SJCRH30 (cell line): ENCODE data around the gene HOXA6. TPM values are rescaled to one million over a fixed set of nuclear protein-coding genes. Genes with fewer than 3 reads are reported as not detected.

Experiments
- DNase-seq, 2 experiments: peaks; one replicate each; pipeline ENCODE4 v3.0.0-alpha.2; 2015 to 2020
- H3K27ac ChIP-seq: fragments of 250-450 bp; sonication (Bioruptor Pico); 2 replicates; pipeline ENCODE4 v1.5.1; 2020; ENCODE audit warnings: mild to moderate bottlenecking, moderate library complexity
- H3K27me3 ChIP-seq: fragments of 250-450 bp; sonication (Bioruptor Pico); 2 replicates; pipeline ENCODE4 v1.5.1; 2020; ENCODE audit warnings: mild to moderate bottlenecking, moderate library complexity
- H3K36me3 ChIP-seq: fragments of 250-450 bp; sonication (Bioruptor Pico); 2 replicates; pipeline ENCODE4 v1.5.1; 2020; ENCODE audit warnings: mild to moderate bottlenecking, moderate library complexity
- H3K4me1 ChIP-seq: fragments of 250-450 bp; sonication (Bioruptor Pico); 2 replicates; pipeline ENCODE4 v1.5.1; 2020; ENCODE audit warnings: mild to moderate bottlenecking, moderate library complexity
- H3K4me3 ChIP-seq: fragments of 250-450 bp; sonication (Bioruptor Pico); 2 replicates; pipeline ENCODE4 v1.5.1; 2020; ENCODE audit warnings: mild to moderate bottlenecking, moderate library complexity
- H3K9me3 ChIP-seq: fragments of 250-450 bp; sonication (Bioruptor Pico); replicated peaks from 2 replicates; pipeline ENCODE4 v1.5.1; 2020; ENCODE audit warnings: mild to moderate bottlenecking, moderate library complexity
- total RNA-seq: library from RNA; depleted of rRNA; stranded (reverse); fragments of >200 nt; shearing (Covaris generic); gene quantifications from 2 replicates; pipeline ENCODE4 v1.2.3, GENCODE V29; 2014

The HOXA6 gene
- total RNA-seq, 1 experiment from 2014 or later, result 3.8 TPM

GRCh38 chr7:27115221-27116026 lies 32.1 kb downstream of the HOXA6 start:
- Histone ChIP-seq H3K27ac (no peak overlapping the region), H3K9me3 (no peaks in the 10 kb centered on the region), H3K27me3 (no peaks in the 10 kb centered on the region), H3K36me3 (0 out of 2 replicates have a peak, but pooled peaks cover 3% of the 10 kb centered on the region), H3K4me3 (no peak overlapping the region), H3K4me1 (peaks cover 17% of the 10 kb centered on the region)
- no peak for DNase-seq

- peaks cover 5% of the 10 kb centered on the region; the same call in 1 of the 2 replicates for H3K36me3 ChIP-seq
- peaks cover 17% of the 10 kb centered on the region for H3K4me1 ChIP-seq
- no peak for DNase-seq
- H3K9me3 ChIP-seq, result no peaks in the 10 kb centered on the region
- no peak overlapping the region for H3K27ac ChIP-seq
- no peaks in the 10 kb centered on the region for H3K27me3 ChIP-seq
- no peak overlapping the region for H3K4me3 ChIP-seq
Observed at GRCh38 chr7:27114881-27115220, 32.7 kb downstream of the HOXA6 start.

GRCh38 chr7:27113991-27114769 lies 33.4 kb downstream of the HOXA6 start:
- peak; percentile 77 to 81 for DNase-seq
- H3K4me1 ChIP-seq, result peaks cover 17% of the 10 kb centered on the region
- peak overlapping the region; percentile 99 for H3K4me3 ChIP-seq
- H3K36me3 ChIP-seq, result peaks cover 11% of the 10 kb centered on the region
- H3K9me3 ChIP-seq, result no peaks in the 10 kb centered on the region
- H3K27me3 ChIP-seq, result no peaks in the 10 kb centered on the region
- peak overlapping the region; percentile 61 for H3K27ac ChIP-seq

GRCh38 chr7:27112955-27113949 lies 34.3 kb downstream of the HOXA6 start:
- Histone ChIP-seq H3K27me3 (no peaks in the 10 kb centered on the region), H3K4me3 (peak overlapping the region; percentile 99), H3K27ac (peak overlapping the region; percentile 84), H3K4me1 (peaks cover 17% of the 10 kb centered on the region), H3K9me3 (no peaks in the 10 kb centered on the region), H3K36me3 (peaks cover 15% of the 10 kb centered on the region)
- DNase-seq, result peak; percentile 75 to 83

- no peaks in the 10 kb centered on the region for H3K27me3 ChIP-seq
Observed at GRCh38 chr7:27112361-27112760, 35.2 kb downstream of the HOXA6 start.

GRCh38 chr7:27111751-27112277 lies 35.8 kb downstream of the HOXA6 start:
- Histone ChIP-seq H3K9me3 (0 out of 2 replicates have a peak, but pooled peaks cover 2% of the 10 kb centered on the region), H3K27ac (no peak overlapping the region; the same call in 1 of the 2 replicates), H3K36me3 (peaks cover 22% of the 10 kb centered on the region), H3K4me1 (peaks cover 17% of the 10 kb centered on the region), H3K4me3 (peak overlapping the region; percentile 99), H3K27me3 (no peaks in the 10 kb centered on the region)
- peak in 1 of 2 experiments; percentile 18 for DNase-seq

More at GRCh38 chr7:27112361-27112760, 35.2 kb downstream of the HOXA6 start:
- Histone ChIP-seq H3K4me3 (peak overlapping the region; percentile 99), H3K27ac (no peak overlapping the region; the same call in 1 of the 2 replicates), H3K36me3 (peaks cover 17% of the 10 kb centered on the region), H3K9me3 (no peaks in the 10 kb centered on the region), H3K4me1 (peaks cover 17% of the 10 kb centered on the region)
- DNase-seq, result no peak

GRCh38 chr7:27111042-27111750 lies 36.4 kb downstream of the HOXA6 start:
- H3K9me3 ChIP-seq, result 0 out of 2 replicates have a peak, but pooled peaks cover 2% of the 10 kb centered on the region
- peaks cover 26% of the 10 kb centered on the region for H3K36me3 ChIP-seq
- H3K27ac ChIP-seq, result no peak overlapping the region
- H3K27me3 ChIP-seq, result no peaks in the 10 kb centered on the region
- H3K4me3 ChIP-seq, result peak overlapping the region; percentile 99
- peak in 1 of 2 experiments; percentile 47 for DNase-seq
- H3K4me1 ChIP-seq, result peaks cover 17% of the 10 kb centered on the region

GRCh38 chr7:27110186-27111031 lies 37.2 kb downstream of the HOXA6 start:
- Histone ChIP-seq H3K27me3 (no peaks in the 10 kb centered on the region), H3K27ac (no peak overlapping the region), H3K36me3 (peaks cover 30% of the 10 kb centered on the region), H3K4me3 (no peak overlapping the region), H3K9me3 (0 out of 2 replicates have a peak, but pooled peaks cover 2% of the 10 kb centered on the region), H3K4me1 (peaks cover 17% of the 10 kb centered on the region)
- DNase-seq, result no peak

GRCh38 chr7:27109466-27110185 lies 37.9 kb downstream of the HOXA6 start:
- no peaks in the 10 kb centered on the region for H3K27me3 ChIP-seq
- DNase-seq, result no peak

GRCh38 chr7:27108390-27109127 lies 39.0 kb downstream of the HOXA6 start:
- Histone ChIP-seq H3K27me3 (no peaks in the 10 kb centered on the region), H3K9me3 (0 out of 2 replicates have a peak, but pooled peaks cover 2% of the 10 kb centered on the region), H3K36me3 (peaks cover 30% of the 10 kb centered on the region), H3K4me3 (no peak overlapping the region), H3K27ac (no peak overlapping the region), H3K4me1 (peaks cover 17% of the 10 kb centered on the region)
- no peak for DNase-seq

More at GRCh38 chr7:27109466-27110185, 37.9 kb downstream of the HOXA6 start:
- H3K36me3 ChIP-seq, result peaks cover 30% of the 10 kb centered on the region
- no peak overlapping the region for H3K27ac ChIP-seq
- peaks cover 17% of the 10 kb centered on the region for H3K4me1 ChIP-seq
- no peak overlapping the region for H3K4me3 ChIP-seq
- H3K9me3 ChIP-seq, result 0 out of 2 replicates have a peak, but pooled peaks cover 2% of the 10 kb centered on the region

- Histone ChIP-seq H3K9me3 (0 out of 2 replicates have a peak, but pooled peaks cover 2% of the 10 kb centered on the region), H3K4me1 (peaks cover 17% of the 10 kb centered on the region), H3K36me3 (peaks cover 30% of the 10 kb centered on the region), H3K27me3 (no peaks in the 10 kb centered on the region), H3K4me3 (no peak overlapping the region), H3K27ac (no peak overlapping the region)
- no peak for DNase-seq
Observed at GRCh38 chr7:27107391-27108381, 39.9 kb downstream of the HOXA6 start.
